ENCODE data around the gene SUSD1. TPM values are rescaled to one million over a fixed set of nuclear protein-coding genes. Genes with fewer than 3 reads are reported as not detected.

The SUSD1 gene
- total RNA-seq, 4 donors from 2014 or later: 9.5 to 17.3 (median 13.6) TPM

DNA sequence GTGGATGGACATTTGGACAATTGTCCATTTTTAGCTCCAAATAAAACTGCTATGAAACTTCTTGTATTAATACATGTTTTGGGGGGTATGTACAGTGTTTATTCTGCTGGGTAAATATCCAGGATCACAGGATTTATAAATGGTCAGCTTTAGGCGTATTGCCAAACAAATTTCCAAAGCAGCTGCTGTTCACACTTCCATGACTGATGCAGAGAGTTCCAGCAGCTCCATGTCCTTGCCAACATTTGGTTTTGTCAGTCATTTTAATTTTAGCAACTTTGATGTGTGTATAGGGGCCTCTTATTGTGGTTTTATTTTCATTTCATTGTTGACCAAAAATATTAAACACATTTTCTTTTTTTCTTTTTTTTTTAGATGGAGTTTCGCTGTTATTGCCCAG is 9.8 kb upstream of the SUSD1 start:
- H3K27me3 ChIP-seq: no peaks in the 10 kb centered on the region
- intact Hi-C loops (cut with DNase I): no loop called here

DNA sequence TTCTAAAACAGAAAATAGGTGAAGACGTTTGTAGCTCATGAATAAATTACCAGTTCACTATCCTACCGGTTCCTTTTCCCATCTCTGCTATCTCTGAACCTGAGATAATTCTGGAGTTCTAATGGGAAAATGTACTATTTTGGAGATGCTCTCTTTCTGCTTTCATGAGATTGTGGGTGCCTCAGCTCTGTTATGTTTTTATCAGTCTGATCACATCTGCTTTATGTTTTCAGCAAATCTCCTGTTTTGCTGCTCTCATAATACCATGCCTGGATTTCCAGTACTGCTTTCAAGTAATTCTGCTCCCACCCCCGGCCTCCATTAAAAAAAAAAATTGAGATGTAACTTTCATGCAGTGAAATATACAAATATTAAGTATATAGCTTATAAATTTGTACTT is 9.1 kb upstream of the SUSD1 start:
- H3K27ac ChIP-seq: no peak overlapping the region
- TF ChIP-seq CTCF (IDR thresholded peaks at IDR 0.05) (no peak), POLR2A (IDR thresholded peaks at IDR 0.05) (no peak)
- DNase-seq: no peak
- H3K4me3 ChIP-seq (replicated peaks in 1 of 3): no peak overlapping the region
- no peaks in the 10 kb centered on the region for H3K36me3 ChIP-seq
- WGBS, 2 donors: 88 to 90% methylated on average over 3 of the region's 3 CpGs
- H3K4me1 ChIP-seq: no peaks in the 10 kb centered on the region
- no peaks in the 10 kb centered on the region for H3K9me3 ChIP-seq
- H3K27me3 ChIP-seq: no peaks in the 10 kb centered on the region
- intact Hi-C loops (cut with DNase I): no loop called here

More for the DNA sequence above, 9.8 kb upstream of the SUSD1 start:
- TF ChIP-seq POLR2A (IDR thresholded peaks at IDR 0.05) (no peak), CTCF (IDR thresholded peaks at IDR 0.05) (no peak)
- 89 to 93% methylated on average over 2 of the region's 2 CpGs for WGBS, 2 donors
- no peak overlapping the region for H3K4me3 ChIP-seq (replicated peaks in 1 of 3)
- no peaks in the 10 kb centered on the region for H3K9me3 ChIP-seq
- no peaks in the 10 kb centered on the region for H3K36me3 ChIP-seq
- no peak overlapping the region for H3K27ac ChIP-seq
- no peak for DNase-seq
- H3K4me1 ChIP-seq: no peaks in the 10 kb centered on the region

DNA sequence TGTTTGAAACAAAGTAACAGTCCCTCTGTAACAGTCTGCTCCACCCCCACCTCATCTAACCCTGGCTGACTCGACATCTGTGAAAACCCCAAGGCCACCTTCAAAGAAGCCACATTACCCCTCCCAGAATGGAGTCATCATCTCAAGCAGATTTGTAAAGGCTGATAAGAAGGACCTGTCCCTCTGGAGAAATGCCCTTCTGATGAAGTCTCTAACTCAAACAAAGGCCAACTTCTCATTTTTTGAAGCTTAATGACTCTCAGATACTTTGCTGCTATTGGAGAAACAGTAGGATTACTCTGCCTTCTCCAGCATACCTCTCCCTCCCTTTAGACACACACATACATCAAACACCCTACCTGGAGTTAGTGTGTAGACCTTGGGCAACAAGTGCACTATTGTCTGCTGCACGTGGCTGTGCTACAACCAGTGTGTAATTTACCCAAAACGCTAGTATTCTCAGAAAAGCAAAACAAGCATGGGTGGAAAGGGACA is 5.3 kb upstream of the SUSD1 start:
- no peak for DNase-seq
- no peak overlapping the region for H3K4me3 ChIP-seq (replicated peaks in 1 of 3)
- H3K27me3 ChIP-seq: no peaks in the 10 kb centered on the region
- no peak overlapping the region for H3K27ac ChIP-seq
- 42 to 55% methylated on average over 3 of the region's 3 CpGs for WGBS, 2 donors
- intact Hi-C loops (cut with DNase I): no loop called here
- H3K9me3 ChIP-seq: no peaks in the 10 kb centered on the region
- H3K4me1 ChIP-seq: no peaks in the 10 kb centered on the region
- no peaks in the 10 kb centered on the region for H3K36me3 ChIP-seq
- TF ChIP-seq CTCF (IDR thresholded peaks at IDR 0.05) (no peak), POLR2A (IDR thresholded peaks at IDR 0.05) (no peak)

DNA sequence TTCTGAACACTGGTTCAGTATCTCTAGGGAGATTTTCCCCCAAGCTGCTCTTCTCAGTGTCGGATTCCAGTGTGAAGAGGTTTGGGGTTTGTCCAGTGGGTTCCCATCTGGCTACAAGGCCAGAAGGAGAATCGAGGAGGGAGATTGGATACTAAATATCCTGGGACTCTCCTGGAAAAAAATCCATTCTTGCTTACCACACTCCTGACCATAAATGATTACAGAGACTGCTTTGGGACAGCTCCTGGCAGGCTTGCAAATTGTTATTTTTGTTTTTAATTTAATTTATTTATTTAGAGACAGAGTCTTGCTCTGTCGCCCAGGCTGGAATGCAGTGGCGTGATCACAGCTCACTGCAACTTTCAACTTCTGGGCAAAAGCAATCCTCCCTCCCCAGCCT is 4.7 kb upstream of the SUSD1 start:
- H3K4me3 ChIP-seq (replicated peaks in 1 of 3): no peak overlapping the region
- no peaks in the 10 kb centered on the region for H3K36me3 ChIP-seq
- no peaks in the 10 kb centered on the region for H3K27me3 ChIP-seq
- TF ChIP-seq CTCF (IDR thresholded peaks at IDR 0.05) (no peak), POLR2A (IDR thresholded peaks at IDR 0.05) (no peak)
- no peaks in the 10 kb centered on the region for H3K9me3 ChIP-seq
- no peak overlapping the region for H3K27ac ChIP-seq
- 72 to 79% methylated on average over 4 of the region's 4 CpGs for WGBS, 2 donors
- no peak for DNase-seq
- no peaks in the 10 kb centered on the region for H3K4me1 ChIP-seq
- intact Hi-C loops (cut with DNase I): loop anchor here (10.0 kb wide), 1 partner anchor 145 kb away; no protein-coding TSS in a partner anchor

GRCh38 chr9:112176524-112176923 is 1.4 kb upstream of the SUSD1 start:
- H3K4me3 ChIP-seq (replicated peaks in 1 of 3): no peak overlapping the region
- no peak for TF ChIP-seq CTCF (IDR thresholded peaks at IDR 0.05)
- TF ChIP-seq POLR2A (IDR thresholded peaks at IDR 0.05): no peak
- peaks cover 0 to 7% of the 10 kb centered on the region in 2 donors for H3K4me1 ChIP-seq
- no peak overlapping the region for H3K27ac ChIP-seq
- H3K27me3 ChIP-seq: no peaks in the 10 kb centered on the region
- no peaks in the 10 kb centered on the region for H3K9me3 ChIP-seq
- intact Hi-C loops (cut with DNase I): loop anchor here (10.0 kb wide), 1 partner anchor 148 kb away; no protein-coding TSS in a partner anchor
- DNase-seq: no peak
- WGBS, 2 donors: 90% methylated on average over 5 of the region's 5 CpGs
- H3K36me3 ChIP-seq: no peaks in the 10 kb centered on the region
